D341Med (cell line): ENCODE measurements around the gene MLXIP.

Experiments used
- DNase-seq: peaks from one replicate; pipeline ENCODE4 v3.0.0; 2012; ENCODE audit warnings: low spot score

Gene MLXIP

DNA sequence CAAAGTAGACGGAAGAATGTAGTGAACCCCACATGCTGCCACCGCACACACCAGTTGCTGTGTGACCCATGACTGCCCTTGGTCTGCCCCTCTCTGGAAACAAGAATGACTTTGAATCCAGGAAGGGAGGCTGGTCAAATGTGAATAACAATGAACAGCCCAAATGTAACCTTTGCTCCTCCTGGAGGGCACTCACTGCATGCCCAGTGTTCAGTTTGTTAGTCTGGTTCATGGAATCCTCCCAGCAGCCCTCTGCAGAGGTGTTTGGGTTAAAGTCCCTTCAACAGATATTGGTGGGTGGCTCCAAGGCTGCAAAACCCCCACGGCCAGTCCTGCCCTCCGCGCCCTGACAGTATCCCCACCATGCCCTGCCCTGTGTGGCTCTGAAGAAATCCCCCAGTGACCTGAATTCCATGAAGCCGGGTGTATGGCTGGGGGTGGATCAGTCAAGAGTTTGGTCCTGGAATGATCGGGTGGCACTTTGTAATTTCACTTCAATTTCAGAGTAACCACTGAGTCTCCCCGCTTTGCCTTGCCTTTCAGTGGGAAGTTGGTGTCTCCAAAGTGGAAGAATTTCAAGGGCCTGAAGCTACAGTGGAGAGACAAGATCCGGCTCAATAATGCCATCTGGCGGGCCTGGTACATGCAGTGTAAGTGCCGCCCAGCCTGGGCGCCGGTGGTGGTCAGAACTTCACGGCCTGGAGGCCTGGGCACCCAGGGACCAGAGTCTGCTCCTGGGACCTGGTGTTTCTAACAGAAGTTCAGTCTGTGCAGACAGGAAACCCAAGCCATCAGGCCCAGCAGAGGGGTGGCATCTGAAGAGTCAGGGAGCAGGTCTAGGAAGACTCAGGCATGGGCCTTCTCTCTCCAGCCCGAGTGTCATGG is 48.4 kb downstream of the MLXIP start:
- no peak for DNase-seq

DNA sequence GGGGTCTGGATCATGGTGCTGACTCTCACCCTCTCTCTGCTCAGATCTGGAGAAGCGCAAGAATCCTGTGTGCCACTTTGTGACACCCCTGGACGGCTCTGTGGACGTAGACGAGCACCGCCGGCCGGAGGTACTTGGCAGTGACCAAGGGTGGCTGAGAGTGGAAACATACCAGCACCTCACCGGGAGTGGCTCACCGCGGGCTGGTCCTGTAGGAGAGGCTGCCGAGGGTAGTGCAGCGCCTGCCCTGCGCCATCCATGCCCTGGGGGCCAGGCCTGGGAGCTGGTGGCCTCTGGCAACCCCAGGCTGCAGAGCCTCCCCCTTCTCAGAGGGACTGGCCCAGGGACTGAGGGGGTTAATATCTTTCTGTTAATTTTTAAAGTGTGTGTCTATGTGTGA is 49.3 kb downstream of the MLXIP start:
- no peak for DNase-seq

DNA sequence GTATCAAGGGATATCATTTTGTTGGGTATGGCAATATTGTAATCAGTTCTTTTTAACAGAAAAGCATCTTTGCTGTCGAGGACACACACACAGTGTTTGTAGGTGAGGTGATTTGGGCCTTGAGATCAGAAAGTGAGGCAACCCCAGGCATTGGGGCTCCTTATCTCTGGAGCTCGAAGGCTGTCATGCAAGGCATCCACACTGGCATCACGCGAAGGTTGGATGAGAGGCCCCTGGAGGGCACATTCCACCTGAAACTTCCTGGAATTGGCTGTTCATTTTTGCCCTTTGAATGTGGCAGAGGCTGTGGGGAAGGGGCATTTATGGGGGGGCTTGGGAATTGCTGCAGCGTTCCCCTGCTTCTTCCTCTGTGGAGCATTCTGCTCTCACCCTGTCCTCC is 49.9 kb downstream of the MLXIP start:
- no peak for DNase-seq

DNA sequence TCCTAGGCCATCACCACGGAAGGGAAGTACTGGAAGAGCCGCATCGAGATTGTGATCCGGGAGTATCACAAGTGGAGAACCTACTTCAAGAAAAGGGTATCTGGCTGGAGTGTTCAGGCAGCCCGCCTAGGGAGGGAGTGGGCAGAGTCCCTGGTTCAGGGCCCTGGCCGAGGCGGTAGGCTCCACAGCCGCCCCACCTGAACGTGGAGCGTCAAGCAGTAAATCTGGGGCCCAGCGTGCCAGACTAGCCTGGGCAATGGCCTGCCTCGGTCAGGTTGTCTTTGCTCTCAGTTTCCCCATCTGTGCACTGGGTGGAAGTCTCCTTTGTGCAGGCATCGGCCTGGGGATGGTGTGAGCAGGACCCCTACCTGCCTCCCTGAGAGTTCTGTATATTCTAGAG is 50.6 kb downstream of the MLXIP start:
- DNase-seq, result no peak

DNA sequence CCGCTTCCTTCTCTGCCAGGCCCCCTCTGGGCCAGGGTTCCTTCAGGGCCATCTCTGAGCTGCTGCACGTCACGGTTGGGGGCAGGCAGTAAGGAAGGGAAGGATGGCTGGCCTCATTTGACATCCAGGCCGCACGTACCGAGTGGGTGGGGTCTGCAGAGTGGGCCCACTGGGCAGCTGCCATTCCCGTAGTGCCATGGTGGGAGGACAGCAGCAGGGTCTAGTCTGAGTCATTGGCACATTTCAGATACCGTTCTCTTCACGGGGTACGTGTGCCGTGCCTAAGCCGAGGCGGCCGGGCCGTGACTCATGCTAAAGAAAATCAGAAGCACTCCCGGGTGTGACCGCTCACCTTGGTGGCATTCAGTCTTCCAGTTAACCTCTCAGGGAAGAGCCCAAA is 51.6 kb downstream of the MLXIP start:
- no peak for DNase-seq

DNA sequence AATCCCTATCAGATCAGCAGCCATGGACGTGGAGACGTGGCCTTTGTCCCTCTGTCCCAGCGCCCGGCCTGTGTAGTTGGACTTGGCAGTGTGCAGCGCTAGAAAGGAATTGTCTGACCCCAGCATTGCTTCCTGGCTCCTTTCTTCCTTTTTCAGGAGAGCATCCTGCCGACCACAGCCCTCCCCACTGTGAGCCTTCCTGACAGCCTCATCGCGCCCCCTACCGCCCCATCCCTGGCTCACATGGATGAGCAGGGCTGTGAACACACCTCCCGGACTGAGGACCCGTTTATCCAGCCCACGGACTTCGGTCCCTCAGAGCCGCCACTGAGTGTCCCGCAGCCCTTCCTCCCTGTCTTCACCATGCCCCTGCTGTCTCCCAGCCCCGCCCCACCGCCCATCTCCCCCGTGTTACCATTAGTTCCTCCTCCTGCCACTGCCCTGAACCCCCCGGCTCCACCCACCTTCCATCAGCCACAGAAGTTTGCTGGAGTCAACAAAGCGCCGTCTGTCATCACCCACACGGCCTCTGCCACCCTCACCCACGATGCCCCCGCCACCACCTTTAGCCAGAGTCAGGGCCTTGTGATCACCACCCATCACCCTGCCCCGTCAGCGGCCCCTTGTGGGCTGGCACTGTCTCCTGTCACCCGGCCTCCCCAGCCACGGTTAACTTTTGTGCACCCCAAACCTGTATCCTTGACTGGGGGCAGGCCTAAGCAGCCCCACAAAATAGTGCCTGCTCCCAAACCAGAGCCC is 54.8 kb downstream of the MLXIP start:
- no peak for DNase-seq

DNA sequence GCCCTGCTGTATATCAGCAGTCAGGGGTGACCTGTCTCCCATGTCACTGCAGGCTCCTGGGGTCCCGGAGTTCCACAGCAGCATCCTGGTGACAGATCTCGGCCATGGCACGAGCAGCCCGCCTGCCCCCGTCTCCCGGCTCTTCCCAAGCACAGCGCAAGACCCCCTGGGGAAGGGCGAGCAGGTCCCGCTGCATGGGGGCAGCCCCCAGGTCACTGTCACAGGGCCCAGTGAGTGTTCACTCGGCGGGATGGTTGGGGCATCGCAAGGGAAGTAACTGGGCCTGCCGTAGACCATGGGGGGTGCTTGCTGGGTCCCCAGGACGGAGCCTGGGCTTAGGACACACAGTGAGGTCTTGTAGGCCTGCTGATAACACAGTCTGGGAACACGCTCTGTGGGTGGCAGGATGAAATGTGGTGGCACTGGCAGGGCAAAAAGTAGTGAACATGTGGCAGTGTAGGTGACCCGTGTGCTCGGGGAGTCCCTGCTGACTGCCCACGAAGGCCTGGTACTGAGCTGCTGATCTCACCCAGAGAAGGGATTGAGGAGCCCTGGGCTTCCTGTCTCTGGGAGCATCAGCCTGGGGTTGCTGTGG is 57.0 kb downstream of the MLXIP start:
- DNase-seq, result no peak

DNA sequence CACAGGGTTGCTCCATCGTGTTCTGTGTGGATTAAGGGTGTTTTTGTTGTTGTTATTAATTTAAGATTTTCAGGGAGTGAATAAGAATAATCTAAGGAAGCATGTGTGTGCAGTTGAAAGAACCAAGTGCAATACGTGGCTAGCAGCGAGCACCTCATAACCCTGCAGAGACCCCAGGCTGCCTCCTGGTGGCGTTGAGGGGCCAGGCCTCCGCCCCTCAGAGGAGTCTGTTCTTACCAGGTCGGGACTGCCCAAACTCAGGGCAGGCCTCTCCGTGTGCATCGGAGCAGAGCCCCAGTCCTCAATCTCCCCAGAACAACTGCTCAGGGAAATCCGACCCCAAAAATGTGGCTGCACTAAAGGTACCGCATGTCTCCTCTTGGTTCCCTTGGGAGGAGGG is 58.7 kb downstream of the MLXIP start:
- no peak for DNase-seq

DNA sequence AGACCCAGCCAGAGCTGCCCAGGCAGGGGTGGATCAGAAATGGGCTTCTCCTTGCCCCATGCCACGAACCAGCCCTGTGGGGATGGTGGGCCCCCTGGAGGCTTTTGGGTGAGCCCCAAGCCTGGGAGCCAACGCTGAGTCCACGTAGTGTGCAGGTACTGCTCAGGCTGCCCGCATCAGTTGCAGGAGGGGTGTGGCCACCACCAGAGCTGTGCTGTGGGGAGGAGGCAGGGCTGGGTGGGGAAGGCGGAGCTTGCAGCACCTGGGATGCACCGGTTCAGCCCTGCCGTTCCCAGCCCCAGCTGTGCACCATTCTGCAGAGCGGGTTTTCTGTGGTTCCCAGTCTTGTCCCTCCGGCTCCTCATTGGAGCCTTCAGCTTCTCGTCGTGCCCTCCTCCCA is 59.1 kb downstream of the MLXIP start:
- DNase-seq, result no peak

DNA sequence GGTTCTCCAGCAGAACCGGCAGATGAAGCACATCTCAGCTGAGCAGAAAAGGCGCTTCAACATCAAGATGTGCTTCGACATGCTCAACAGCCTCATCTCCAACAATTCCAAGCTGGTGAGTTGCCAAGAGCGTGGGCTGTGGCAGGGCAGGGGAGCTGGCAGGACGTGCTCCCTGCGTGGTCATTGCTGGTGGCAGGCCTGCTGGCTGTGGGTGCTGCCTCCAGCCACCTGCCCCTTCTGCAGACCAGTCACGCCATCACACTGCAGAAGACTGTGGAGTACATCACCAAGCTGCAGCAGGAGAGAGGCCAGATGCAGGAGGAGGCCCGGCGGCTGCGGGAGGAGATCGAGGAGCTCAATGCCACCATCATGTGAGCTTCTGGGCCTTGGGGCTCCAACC is 59.6 kb downstream of the MLXIP start:
- no peak for DNase-seq

DNA sequence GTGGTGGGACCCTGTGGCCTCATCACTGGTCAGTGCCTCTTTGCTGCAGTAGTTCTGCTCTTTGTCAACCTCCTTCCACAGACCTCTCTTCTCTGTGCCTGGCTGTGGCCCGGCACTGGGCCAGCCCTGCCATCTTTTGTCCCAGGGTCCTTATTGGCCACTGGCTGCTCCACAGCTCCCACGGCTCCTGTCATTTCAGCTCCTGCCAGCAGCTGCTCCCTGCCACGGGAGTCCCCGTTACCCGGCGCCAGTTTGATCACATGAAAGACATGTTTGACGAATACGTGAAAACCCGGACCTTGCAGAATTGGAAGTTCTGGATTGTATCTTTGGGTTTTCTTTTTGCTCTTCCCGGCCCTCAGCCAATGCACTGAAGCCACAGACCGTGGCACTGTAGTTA is 60.1 kb downstream of the MLXIP start:
- no peak for DNase-seq

DNA sequence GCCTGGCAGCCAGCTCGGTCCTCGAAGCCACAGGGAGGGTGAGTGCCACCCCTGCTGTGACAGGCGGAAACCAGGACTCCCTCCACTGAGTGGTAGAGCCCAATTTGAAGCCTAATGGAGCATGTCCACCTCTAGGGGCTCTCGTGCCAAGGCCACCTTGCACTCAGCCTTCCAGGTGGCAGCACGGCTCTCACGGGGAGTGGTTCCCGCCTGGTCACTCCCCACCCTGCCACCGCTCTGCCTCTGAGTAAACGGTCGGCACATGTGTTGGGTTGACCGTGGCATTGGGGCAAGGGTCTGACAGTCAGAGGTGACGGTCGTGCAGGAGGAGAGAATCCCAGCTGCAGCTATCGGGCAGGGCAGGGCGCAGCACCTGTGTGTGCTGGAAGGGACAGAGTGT is 60.7 kb downstream of the MLXIP start:
- DNase-seq, result no peak

DNA sequence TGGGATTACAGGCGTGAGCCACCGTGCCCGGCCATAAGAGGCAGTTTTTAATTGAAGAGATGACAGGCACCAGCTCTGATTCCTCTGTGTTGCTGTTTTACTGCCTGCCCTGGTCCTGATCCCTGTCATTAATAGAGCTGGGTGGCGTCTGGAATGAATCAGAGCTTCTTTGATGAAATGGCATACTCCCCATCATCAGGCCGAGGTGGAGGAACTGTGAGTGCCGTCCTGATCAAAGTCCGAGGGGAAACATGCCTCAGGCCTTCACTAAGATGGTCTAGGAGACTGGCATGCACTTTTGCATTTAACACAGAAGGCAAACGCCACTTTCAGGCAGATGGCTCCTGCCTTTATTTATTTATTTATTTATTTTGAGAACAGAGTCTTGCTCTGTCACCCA is 61.4 kb downstream of the MLXIP start:
- no peak for DNase-seq

DNA sequence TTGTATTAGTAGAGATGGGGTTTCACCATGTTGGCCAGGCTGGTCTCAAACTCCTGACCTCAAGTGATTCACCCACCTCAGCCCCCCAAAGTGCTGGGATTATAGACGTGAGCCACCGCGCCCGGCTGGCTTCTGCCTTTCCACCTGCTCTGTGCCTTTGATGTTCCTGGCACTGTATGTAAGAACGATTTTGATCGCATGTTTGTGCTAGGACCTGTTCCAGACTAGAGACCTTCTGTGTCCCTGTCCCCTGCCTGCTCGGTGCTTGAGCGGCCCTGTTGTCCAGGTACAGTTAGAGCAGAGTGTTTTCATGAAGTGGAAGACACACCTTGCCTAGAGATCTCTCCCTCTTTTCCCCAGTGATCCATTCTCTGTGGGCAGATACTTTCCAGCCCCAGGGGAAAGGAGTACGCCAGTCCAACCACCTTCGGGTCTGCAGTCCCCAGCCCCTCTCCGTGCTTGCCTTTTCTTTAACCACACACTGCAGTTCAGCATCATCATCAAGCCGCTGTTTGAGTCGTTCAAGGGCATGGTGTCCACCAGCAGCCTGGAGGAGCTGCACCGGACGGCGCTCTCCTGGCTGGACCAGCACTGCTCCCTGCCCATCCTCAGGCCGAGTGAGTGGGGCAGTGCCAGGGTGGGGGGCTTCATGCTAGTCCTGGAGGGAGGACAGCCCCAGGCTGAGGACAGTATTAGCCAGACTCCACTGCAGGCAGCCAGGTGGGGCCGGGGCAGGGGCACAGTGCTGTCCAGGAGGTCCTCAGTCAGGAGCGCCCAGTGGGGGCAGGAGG is 62.1 kb downstream of the MLXIP start:
- no peak for DNase-seq

DNA sequence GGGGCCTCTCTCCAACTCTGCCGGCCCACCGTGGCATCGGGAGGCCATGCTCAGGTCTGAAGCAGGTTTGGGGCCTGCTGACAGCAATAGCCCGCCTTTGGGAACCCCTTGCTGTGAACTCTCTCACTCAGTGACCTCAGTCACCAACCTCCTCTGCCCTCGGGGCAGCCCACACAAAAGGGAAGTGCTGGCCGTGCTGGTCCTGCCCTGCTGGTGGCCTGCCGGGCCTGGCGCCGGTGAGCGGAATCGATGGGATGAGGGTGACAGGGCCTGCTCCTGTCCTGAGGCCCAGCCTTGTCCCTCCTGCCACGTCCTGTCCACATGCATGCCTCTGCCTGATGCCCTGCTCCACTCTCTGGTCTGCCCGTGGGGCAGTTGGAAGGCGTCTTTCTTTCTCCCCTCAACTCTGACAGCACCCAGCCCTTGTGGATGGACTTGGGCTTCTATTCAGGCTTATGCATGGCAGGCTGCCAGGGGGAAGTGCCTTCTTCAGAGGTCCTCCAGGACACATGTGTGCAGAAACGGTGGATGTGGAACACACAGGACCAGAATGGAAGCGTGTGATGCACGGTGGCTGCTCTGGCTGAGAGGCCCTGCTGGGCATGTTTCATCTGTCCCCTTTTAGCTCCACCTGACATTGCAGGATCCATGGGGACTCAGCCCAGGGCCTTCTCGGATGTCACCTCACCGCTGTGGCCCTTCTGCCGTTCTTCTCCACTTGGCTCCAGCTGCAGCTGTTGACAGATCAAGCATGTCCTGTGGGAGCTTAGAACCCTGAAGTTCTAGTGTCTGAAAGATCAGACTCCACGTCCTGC is 63.6 kb downstream of the MLXIP start:
- DNase-seq, result no peak

DNA sequence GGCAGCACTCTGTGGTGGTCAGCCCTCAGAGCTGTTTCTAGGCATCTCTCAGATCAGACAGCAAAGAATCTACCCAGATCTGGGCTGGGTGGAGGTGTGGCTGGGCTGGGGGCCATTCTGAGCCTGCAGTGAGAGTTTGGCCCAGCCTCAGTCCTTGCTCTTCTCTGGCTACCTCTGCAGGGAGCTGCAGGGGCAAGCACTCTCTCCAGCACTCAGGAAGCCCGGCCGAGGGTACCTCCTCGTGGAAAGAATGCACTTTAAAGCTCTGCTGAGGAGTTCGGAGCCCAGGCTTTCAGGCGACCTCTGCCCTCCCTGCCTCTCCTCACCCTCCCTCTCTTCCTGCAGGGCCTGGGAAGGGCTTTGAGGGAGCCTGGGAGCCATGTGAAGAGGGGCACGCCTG is 64.3 kb downstream of the MLXIP start:
- no peak for DNase-seq

DNA sequence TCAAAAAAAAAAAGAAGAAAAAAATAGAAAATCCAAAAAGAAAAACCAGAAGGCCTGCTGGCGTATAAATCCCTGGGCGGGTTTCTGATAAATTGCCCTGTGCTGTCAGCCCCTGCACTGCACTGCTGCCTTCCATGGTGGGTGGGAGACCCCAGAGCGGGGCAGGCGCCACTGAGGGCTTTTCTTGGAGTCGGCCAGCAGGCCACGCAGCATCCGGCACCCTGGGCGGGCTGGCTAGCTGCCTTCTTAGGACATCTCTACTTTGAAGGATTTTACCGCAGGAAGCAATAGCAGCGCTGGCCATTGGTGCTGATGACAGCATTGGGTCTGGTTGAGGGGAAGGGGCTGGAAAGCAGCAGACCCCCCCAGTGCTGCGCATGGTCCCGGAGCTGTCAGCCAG is 66.3 kb downstream of the MLXIP start:
- no peak for DNase-seq

DNA sequence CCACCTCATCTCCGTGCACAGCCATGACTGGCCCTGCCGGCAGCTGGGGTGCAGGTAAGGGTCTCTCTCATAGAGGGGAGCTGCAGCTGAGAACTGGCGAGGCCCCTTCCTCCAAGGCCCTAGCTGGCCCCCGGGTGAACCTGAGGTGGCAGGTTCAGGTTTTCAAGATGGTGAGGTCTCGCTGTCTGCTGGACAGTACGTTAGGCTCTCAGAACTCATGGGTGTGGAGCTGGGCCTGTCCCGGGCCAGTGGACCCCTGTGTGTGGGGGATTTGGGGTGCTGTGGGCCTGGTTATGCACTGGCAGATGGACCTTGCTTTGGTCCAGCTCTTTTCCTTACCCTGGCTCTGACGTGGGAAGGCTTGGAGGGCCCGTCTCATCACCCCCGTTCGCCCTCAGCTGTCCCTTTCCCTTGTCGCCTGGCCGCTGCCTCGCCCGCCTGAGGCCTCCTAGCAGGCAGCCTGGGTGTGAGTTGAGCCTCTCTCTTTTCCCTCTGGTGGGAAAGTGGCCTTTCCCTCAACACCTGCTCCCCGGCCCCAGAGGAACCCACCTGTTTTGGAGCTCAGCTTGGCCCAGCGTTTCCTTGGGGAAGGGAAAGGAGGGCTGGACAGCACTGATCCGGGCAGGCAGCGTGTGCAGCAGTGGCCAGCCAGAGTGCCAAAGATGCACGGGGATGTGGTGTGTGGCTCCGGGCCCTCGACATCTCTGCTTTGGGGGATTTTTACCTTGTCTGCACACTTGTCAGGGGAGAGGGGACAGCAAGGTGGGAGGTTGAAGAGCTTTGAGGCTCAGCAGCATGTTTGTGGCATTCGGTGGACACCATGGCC is 67.2 kb downstream of the MLXIP start:
- DNase-seq, result no peak

DNA sequence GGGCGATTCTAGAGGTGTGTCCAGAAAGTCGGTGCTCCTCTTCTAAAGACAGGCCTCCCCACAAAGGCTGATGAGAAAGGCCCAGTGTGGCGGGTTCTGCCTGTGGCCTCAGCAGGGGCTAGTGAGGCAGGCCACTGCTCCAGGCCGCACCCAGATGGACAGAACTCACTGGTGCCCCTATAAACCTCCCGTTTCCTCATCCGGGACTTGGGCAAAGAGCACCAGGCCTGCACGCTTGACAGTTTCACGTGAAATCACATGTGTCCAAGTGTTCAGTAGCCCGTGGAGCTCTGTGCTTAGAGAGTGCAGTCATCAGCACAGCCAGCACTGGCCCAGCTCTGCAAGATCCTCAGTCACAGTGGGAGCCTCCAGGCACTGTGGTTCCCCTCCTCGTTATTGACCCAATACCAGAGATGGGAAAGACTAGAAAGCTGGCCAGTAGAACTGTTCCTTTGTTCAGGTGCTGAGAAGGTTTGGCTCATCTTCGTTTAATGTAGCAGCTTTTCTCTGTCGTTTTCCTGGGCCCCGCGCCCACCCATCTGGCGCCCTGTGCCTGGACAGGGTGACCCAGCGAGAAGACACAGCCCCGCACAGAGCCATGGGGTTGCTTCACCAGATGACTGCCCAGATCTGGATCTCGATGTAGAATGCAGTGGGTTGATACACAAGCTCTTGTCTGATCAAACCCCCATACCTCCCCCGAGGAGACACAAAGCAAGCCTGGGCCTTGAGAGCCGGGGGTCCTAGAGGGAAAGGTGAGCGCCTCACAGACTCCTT is 69.1 kb downstream of the MLXIP start:
- DNase-seq, result no peak

DNA sequence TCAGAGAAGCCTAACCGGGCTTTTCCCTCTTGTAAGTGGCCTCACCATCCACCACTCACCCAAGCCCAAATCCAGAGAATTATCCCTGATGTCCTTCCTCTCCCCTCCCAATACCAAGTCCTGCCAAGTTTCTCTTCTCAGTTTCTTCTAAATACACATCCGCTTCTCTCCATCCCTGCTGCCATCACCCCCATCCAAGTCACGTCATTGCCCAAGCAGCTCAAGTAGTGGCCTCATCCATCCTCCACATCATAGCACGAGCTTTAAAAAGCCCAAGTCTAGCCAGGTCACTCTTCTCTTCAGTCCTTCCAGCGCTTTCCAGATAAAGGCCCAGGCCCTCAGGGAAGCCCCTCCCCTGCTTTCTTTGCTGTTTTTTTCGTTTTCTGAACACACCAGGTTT is 70.1 kb downstream of the MLXIP start:
- no peak for DNase-seq
